Activated T-cell treated with anti-CD3 and anti-CD28 coated beads for 24 hours (primary cell): Measurements from ENCODE around the gene CACUL1.

Source experiments
- DNase-seq: peaks from one replicate; pipeline ENCODE4 v3.0.0-alpha.2; 2020; ENCODE audit warnings: low read depth

The CACUL1 gene

DNA sequence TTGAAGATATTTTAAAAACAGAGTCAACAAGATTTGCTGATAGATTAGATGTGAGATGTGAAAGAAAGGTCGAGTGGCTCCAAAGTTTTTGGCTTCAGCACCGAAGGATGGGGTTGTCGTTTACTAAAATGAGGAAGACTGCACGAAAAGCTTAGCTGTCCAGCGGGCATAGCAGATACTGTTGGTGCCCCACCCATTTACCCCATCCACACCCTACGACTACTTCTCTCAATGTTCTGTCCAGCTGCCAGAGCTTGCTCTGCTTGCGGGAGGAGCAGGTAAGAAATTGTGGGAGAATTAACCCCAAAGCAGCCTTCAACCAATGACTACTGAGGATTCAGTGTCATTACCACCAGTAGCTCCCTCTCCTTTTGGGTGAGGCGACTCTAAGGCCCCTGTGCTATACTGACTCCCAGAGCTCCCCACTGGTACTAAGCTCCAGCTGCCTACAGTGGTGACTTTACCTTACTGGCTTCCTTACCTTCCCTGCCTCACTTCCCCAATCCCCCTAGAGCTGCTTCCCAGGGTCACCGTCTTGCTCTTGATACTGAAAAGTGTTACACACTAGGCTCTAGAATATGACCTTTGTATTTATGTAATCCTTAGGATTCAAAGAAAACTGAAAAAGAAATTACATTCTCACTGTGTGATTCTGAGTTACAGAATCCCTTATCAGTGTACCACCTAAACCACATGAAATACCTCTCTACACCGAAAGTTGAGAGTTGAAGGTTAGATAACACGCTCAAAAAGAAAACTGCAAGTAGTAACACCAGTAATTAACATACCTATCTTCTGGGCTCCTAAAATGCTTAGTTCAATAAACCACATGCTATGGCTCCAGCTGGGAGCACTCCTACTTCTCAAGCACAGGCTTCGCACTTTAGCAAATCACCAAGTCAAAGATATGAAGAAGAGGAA lies 22.3 kb downstream of the CACUL1 start:
- no peak for DNase-seq

DNA sequence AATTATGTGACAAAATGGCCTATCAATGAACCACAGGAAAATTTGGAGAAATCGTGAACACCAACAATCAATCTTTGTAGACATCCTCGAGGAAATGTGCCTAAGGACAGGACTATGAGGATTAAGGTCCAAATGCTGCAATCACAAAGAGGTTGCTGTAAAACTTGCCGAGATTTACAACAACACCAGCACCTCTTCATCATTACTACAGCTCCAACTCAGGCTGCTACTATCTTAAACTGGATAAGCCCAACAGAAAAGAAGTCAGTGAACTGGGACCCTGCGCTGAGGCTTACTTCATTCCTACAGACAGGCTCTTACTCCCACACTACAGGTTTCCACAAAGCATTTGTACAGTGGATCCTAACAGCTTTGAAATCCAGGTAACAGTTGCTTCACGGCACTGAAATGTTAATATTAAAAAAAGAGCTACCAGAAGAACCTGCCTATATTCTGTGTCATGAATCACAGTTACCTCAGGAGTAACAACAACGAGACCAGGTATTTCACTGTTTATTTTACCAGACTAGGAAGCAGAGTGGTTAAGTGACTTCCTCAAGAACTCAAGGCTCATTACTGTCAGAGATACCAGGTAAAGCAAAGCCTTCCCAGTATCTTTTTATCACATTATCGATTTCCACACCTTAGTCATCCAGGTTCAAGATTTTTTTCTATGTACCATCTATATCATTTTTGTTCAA lies 23.9 kb downstream of the CACUL1 start:
- DNase-seq, result no peak

GRCh38 chr10:118729641-118730258 lies 25.0 kb downstream of the CACUL1 start:
- no peak for DNase-seq

DNA sequence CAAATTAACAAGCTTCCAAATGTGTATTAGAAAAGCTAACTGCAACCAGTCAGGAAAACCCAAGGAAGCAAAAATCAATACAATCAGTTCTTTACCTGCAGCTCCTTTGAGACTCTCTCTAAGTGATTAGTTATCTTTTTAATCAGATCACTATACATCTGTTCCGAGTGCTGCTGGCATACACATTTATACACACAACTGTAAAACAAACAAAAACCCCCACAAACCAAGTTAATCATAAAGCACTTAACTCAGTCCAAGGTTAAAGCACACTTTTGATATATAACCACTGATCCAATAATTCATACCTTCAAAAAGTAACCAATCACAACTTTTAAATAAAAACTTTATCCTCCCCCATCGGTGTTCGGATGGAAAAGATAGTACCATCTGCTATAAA lies 25.6 kb downstream of the CACUL1 start:
- no peak for DNase-seq

- no peak for DNase-seq
Measured at GRCh38 chr10:118725886-118726500, 28.8 kb downstream of the CACUL1 start.

- no peak for DNase-seq
Measured at GRCh38 chr10:118723466-118723865, 31.3 kb downstream of the CACUL1 start.

- DNase-seq, result no peak
Measured at GRCh38 chr10:118721539-118721876, 33.3 kb downstream of the CACUL1 start.

DNA sequence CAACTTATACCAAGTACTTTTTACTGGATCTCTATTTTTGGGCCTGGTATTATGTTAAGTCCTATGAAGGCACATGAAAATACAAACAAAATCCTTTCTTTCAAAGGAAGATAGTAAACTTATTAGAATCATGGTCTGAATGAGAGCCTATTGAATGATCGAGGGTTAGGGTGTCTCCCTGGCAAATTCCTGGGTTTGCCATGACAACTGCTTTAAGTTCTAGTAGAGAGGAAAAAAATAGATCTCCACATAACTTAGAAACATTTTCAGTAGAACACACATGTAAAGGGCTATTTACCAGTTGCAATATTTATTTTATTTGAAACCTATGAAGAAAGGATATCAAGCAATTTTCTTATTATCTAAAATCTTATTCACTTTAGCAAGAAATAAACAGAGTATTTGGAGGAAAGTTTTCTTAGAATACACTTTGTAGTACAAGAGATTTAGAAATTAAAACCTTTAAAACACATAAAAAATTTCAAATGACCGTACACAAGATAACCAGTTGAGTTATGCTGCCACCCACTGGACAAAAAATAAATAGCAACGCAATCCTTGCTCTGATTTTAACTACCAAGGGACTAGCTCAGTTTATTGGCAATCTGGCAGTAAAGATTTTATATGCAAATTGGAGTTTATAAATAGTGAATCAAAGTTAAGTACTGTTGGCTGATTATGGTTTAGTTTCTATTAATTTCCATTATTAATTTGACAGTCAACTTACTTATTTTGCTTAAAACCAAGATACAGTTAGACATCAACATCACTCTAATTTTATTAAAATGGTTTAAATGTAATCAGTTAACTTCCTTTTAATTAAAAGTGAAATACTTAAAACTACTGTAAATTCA lies 33.9 kb downstream of the CACUL1 start:
- peak; percentile 58 for DNase-seq

DNA sequence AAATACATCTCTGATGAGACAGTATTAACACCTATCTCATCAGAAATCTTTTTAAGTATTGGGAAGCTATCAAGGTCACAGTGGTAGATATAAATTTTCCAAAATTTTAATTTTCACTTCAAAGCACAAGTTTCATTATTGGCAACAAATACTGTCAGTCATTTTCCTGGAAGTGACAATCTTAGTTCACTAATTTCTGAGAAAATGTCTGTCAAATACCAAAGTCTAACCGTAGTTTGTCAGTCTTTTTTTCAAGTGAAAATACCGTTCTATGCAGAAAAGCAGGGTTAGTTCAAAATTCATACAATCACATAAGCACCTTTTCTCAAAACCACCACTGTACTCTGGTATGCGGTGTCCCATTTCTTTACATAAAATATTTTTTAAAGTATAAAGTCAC lies 40.4 kb downstream of the CACUL1 start:
- no peak for DNase-seq

- DNase-seq, result no peak
Measured at GRCh38 chr10:118712930-118713634, 41.7 kb downstream of the CACUL1 start.

DNA sequence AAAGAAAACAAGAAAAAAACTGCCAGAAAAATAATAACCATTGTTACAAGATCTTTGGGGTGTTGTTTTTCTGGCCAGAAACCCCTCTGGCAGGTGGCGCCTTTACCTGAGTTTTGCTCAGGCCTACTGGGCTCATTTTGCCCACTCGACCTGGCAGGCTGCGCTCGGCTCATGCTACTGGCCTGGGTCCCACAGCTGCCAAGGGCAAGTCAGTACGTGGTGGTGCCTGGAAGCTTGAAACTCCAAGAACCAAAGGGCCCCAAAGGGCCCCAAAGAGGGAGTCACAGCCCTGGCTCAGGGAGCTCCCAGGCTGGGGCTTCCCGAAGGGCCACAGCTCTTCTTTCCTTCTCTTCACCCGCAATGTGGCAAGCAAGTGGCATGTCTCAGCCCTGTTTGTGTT lies 42.7 kb downstream of the CACUL1 start:
- no peak for DNase-seq

DNA sequence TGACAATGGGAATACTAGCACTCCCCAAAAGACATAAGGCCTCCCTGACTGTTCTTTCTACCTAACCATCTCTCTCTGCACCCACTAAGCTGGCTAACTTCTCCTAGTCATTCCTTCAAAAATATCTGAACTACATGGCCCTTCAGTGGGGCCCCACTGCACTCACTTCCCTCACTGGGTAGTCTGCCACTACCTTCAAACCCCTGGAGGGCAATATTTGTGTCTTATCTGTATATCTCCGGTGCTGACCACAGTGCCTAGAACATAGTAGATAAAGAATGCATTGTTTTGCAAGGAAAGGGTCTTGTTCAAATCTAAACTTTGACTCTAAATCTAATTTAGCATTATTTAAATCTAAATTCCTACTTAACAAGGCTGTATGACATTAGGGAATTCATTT lies 44.3 kb downstream of the CACUL1 start:
- no peak for DNase-seq

DNA sequence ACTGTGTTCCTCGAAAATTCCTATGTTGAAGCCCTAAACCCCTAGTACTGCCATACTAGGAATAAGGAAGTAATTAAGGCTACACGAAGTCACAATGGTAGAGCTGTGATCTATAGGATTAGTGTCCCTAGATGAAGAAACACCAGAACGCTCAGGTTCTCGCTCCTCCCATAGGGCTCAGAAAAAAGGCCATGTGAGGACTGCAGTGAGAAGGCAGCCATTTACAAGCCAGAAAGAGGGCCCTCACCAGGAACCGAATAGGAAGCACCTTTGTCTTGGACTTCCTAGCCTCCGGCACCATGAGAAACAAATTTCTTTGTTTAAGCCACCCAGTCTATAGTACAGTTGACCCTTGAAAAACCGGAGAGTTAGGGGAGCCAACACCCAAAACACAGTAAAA lies 46.2 kb downstream of the CACUL1 start:
- no peak for DNase-seq

DNA sequence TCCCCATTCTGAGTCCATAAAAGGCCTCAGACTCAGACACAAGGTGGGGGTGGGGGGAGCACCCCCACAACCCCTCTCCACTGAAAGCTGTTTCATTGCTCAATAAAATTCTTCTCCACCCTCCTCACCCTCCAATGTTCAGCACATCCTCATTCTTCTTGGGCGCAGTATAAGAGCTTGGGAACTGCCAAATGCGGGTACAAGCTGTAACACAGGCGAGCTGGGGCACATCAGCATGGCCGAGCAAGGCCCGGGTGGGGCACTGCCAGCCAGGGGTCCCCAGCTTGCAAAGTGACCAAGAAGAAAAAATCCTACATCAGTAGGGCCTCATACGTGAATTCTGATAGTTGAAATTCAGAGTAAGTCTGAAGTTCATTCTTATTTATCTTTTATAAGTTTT lies 50.1 kb downstream of the CACUL1 start:
- no peak for DNase-seq

DNA sequence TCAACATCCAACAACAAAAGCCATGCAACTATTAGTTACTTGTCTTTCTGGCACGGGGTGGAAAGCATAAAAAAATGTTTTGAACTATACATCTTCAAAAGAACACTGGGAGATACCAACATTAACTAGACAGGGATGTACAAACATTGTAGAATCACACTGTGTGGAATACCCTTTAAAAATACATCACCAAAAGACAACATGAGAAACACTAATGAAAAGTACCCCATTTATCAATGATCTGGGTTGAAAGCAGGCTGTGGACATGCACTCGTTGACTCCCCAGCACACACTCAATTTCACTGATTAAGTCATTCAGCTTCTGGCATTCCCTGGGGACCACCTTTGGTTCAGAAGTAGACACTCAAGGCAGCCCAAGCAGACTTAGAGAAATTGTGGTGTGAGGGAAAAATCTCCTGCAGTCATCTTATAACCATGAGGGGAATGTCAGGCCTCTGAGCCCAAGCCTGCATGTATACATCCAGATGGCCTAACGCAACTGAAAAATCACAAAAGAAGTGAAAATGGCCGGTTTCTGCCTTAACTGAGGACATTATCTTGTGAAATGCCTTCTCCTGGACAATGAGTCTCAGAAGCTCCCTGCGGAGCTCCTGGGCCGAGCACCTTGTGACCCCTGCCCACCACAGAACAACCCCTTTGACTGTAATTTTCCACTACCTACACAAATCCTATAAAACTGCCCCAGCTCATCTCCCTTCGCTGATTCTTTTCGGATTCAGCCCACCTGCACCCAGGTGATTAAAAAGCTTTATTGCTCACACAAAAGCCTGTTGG lies 53.0 kb downstream of the CACUL1 start:
- DNase-seq, result no peak

DNA sequence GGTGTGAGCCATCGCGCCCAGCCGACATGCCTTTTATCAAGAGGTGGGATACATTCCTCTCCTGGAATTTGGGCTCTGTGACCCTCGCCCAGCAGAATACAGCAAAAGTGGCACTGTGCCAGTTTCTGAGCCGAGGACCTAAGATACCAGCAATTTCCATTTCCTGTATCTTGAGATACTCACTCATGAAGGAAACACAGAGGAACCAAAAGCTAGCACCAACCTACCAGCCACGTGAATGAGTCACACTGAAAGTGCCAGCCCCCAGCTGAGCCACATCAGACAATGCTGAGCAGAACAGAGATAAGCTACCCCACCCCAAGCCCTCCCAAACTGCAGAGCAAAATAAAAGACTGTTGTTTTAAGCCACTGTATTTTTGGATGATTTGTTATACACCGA lies 56.3 kb downstream of the CACUL1 start:
- DNase-seq, result peak; percentile 75

DNA sequence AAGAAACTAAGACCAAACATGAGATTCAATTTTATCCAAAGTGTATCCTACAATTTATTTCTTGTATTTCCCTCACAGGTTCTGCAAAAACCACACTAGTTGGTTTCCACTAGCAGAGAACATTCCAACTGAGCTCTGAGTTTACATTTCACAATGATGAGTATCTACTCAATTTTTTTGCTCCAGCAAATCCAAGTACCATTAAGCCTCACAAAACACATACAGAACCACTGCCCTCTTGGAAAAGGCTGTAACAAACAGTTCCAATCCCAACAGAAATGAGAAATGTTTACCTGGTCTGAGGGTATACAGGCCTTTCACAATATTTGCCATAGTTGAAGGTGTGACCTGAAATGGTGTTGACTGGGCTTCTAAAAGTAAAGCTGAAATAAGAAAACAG lies 59.9 kb downstream of the CACUL1 start:
- no peak for DNase-seq

- no peak for DNase-seq
Measured at GRCh38 chr10:118692872-118693271, 61.9 kb downstream of the CACUL1 start.

DNA sequence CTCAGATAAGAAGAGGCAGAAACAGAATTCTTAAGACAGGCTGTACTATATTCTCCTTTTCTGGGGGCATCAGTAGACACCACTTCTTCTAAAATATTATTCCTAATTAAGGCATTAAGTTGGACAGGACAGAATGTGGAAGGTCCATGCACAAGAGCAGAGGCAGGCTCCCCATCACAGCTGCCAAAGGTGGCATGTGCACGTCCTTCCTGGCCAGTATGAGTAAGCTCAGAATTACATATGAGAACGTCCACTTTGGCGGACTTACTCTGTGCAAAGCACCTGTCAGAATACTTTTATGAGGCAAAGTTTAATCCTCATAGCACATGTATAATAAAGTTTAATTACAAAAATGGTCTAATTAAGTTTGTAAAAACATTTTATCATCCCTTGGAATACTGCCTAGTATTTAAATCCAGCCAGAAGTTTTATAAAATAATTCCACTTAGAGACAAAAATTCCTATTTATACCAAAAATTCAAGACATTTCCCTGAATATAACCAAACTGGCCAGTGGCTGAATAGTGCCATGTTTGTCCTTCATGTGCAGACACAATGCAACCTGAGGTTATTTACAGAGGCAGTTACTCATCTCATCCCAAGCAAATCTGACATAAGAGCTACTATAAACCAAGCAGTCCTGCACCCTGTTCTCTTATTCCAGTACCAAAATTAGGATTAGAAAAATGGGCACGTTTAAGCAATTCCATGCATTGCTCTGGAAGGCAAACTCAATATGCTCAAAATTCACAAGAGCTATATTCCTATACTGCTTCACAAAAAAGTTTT lies 65.5 kb downstream of the CACUL1 start:
- no peak for DNase-seq
